Chondrocyte (in vitro differentiated cells): ENCODE measurements around the gene CKLF. TPM values are rescaled to one million over a fixed set of nuclear protein-coding genes. Genes with fewer than 3 reads are reported as not detected.

ENCODE experiments used
- DNase-seq: peaks from one replicate; pipeline ENCODE4 v3.0.0; 2021; ENCODE audit warnings: mixed read lengths, low spot score
- H3K27ac Mint-ChIP-seq: one replicate; pipeline ENCODE4 v1.8.0; 2021; ENCODE audit warnings: mild to moderate bottlenecking, moderate library complexity, mixed read lengths; ENCODE audit not compliant: unreplicated experiment
- H3K27me3 Mint-ChIP-seq: 2 replicates; pipeline ENCODE4 v1.8.0; 2021; ENCODE audit warnings: low read depth, mixed read lengths
- H3K36me3 Mint-ChIP-seq: 2 replicates; pipeline ENCODE4 v1.8.0; 2021; ENCODE audit warnings: low read depth, mixed read lengths
- H3K4me1 Mint-ChIP-seq: 2 replicates; pipeline ENCODE4 v1.8.0; 2021; ENCODE audit warnings: low read depth, mild to moderate bottlenecking, mixed read lengths
- H3K4me3 Mint-ChIP-seq: one replicate; pipeline ENCODE4 v1.8.0; 2021; ENCODE audit warnings: mild to moderate bottlenecking, moderate library complexity, mixed read lengths; ENCODE audit not compliant: unreplicated experiment
- H3K9me3 Mint-ChIP-seq: 2 replicates; pipeline ENCODE4 v1.8.0; 2021; ENCODE audit warnings: low read depth, mixed read lengths
- CTCF ChIP-seq: fragments of 200-600 bp; sonication (generic); IDR thresholded peaks from 2 replicates; pipeline ENCODE4 v1.5.0; 2021; ENCODE audit warnings: antibody characterized with exemption, mild to moderate bottlenecking, moderate library complexity
- total RNA-seq: library from RNA; stranded (reverse); gene quantifications from 3 replicates; pipeline ENCODE4 v1.2.1, GENCODE V29; 2021

Gene CKLF
- total RNA-seq, 1 donor from 2014 or later: 47.3 TPM

- TF ChIP-seq CTCF: no peak
- no peak for DNase-seq
- Mint-ChIP-seq H3K27ac (no peak overlapping the region), H3K9me3 (no peaks in the 10 kb centered on the region), H3K36me3 (peaks cover 20% of the 10 kb centered on the region), H3K4me1 (peaks cover 29% of the 10 kb centered on the region), H3K27me3 (no peaks in the 10 kb centered on the region), H3K4me3 (no peak overlapping the region)
Measured at GRCh38 chr16:66525396-66526180, 26.8 kb upstream of the CKLF start.

DNA sequence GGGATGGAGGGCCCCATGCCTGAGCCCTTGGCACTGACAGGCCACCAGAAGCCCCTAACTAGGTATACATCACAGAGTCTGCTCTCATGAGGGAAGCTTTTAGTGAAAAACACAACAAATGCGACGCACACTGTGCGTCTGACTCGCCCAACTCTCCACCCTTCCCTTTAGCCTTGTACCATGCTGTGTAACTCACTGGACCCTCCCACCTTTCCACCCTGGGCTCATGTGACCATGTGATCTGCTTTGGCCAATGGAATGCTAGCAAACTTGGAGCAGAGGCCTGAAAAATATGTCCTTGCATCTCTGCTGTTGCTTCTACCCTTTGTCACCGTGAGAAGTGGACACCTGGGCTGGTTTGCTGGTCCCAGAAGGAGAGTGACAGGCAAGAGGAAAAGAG lies 24.1 kb upstream of the CKLF start:
- Mint-ChIP-seq H3K4me3 (no peak overlapping the region), H3K4me1 (peaks cover 5% of the 10 kb centered on the region), H3K27me3 (no peaks in the 10 kb centered on the region), H3K27ac (no peak overlapping the region), H3K9me3 (no peaks in the 10 kb centered on the region), H3K36me3 (peaks cover 29% of the 10 kb centered on the region)
- no peak for DNase-seq
- TF ChIP-seq CTCF: no peak

DNA sequence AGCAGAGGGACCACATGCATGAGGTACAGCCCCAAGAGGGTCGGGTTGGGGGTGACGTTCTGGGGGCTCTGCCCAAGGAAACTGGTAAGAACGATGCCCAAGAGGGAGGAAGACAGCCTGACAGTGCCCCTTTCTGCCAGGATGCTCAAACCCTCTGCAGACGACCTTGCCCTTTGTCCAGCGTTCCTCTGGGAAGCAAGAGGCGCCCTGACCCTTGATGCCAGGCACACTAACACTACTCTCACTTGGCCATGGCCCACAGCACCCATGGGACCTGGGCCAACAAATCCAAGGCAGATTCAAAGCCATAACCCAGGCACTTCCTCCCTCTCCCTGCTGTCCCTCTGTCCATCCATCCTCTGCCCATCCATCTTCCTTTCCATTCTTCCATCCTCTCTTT lies 22.9 kb upstream of the CKLF start:
- Mint-ChIP-seq H3K27ac (no peak overlapping the region), H3K36me3 (peaks cover 32% of the 10 kb centered on the region), H3K9me3 (no peaks in the 10 kb centered on the region), H3K27me3 (no peaks in the 10 kb centered on the region), H3K4me1 (peaks cover 5% of the 10 kb centered on the region), H3K4me3 (no peak overlapping the region)
- no peak for DNase-seq
- TF ChIP-seq CTCF: no peak

GRCh38 chr16:66534376-66534799 lies 18.0 kb upstream of the CKLF start:
- no peak for DNase-seq
- Mint-ChIP-seq H3K36me3 (peaks cover 38% of the 10 kb centered on the region), H3K27ac (no peak overlapping the region), H3K27me3 (no peaks in the 10 kb centered on the region), H3K4me3 (no peak overlapping the region), H3K9me3 (no peaks in the 10 kb centered on the region), H3K4me1 (no peaks in the 10 kb centered on the region)
- TF ChIP-seq CTCF: no peak

DNA sequence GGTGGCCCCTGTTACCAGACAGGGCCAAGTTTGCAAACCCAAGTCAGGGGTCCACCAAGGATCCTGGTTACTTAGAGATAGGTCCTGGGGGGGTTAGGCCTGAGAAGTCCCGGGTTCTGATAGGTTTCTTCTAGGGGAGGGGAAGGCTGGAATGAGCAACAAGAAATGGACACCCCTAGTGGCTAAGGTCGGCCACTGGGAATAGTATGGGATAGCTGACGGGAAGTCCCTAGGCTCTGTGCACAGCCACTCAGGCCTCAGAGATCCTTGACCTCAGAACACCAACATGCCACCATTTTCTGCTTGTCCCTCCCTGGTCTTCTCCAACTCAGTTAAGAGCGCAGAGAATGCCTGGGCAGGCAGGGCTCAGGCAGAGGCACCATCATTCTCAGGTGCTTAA lies 15.9 kb upstream of the CKLF start:
- no peak overlapping the region for H3K27ac Mint-ChIP-seq

More for the DNA sequence above, 15.9 kb upstream of the CKLF start:
- no peak for TF ChIP-seq CTCF
- DNase-seq: no peak
- Mint-ChIP-seq H3K9me3 (no peaks in the 10 kb centered on the region), H3K27me3 (no peaks in the 10 kb centered on the region), H3K4me1 (peaks cover 4% of the 10 kb centered on the region), H3K4me3 (no peak overlapping the region), H3K36me3 (peaks cover 27% of the 10 kb centered on the region)
